Neural progenitor cell (in vitro differentiated cells): ENCODE results near the gene TSPAN14.

Source experiments
- CTCF ChIP-seq: fragments of 200-600 bp; sonication (generic); IDR thresholded peaks from 2 replicates; pipeline ENCODE4 v1.5.1; 2017; ENCODE audit warnings: antibody characterized with exemption, mild to moderate bottlenecking
- EZH2 ChIP-seq: fragments of 200-600 bp; sonication (generic); IDR thresholded peaks from 2 replicates; pipeline ENCODE4 v1.6.1; 2017; ENCODE audit warnings: antibody characterized with exemption, mild to moderate bottlenecking, moderate library complexity
- EZH2phosphoT487 ChIP-seq: fragments of 200-600 bp; sonication (generic); IDR thresholded peaks from 2 replicates; pipeline ENCODE4 v1.6.1; 2017; ENCODE audit warnings: antibody characterized with exemption

GRCh38 chr10:80542053-80542452, 87.9 kb downstream of the TSPAN14 start:
- no peak for TF ChIP-seq CTCF
- TF ChIP-seq EZH2 = no peak
- TF ChIP-seq EZH2phosphoT487 = no peak
